ENCODE results near the gene RSL24D1. TPM values are rescaled to one million over a fixed set of nuclear protein-coding genes. Genes with fewer than 3 reads are reported as not detected.

Gene RSL24D1
- total RNA-seq, 1 donor from 2014 or later: 90.0 TPM

- Mint-ChIP-seq H3K36me3 (ENCODE audit: low read depth) (peaks cover 15% of the 10 kb centered on the region), H3K27ac (peak overlapping the region; percentile 42), H3K4me1 (peaks cover 52% of the 10 kb centered on the region), H3K4me3 (no peak overlapping the region), H3K9me3 (no peaks in the 10 kb centered on the region), H3K27me3 (no peaks in the 10 kb centered on the region)
- POLR2A ChIA-PET: no interaction called here
- intact Hi-C loops (cut with micrococcal nuclease): loop anchor here (5.0 to 10.0 kb wide), 3 partner anchors 32 to 60 kb away; no protein-coding TSS in a partner anchor
- CTCF ChIA-PET: no interaction called here
- TF ChIP-seq CTCF (IDR thresholded peaks at IDR 0.05): no peak
- ATAC-seq (ENCODE audit: low read depth) (no peak), DNase-seq (no peak)
Observed at GRCh38 chr15:55224892-55225291, 28.2 kb upstream of the RSL24D1 start.

- no peak for TF ChIP-seq CTCF (IDR thresholded peaks at IDR 0.05)
- intact Hi-C loops (cut with micrococcal nuclease): loop anchor here (1.0 to 10.0 kb wide), 5 partner anchors 35 to 68 kb away; no protein-coding TSS in a partner anchor
- Mint-ChIP-seq H3K36me3 (ENCODE audit: low read depth) (peaks cover 7% of the 10 kb centered on the region), H3K4me1 (peaks cover 66% of the 10 kb centered on the region), H3K4me3 (peak overlapping the region; percentile 72), H3K27me3 (no peaks in the 10 kb centered on the region), H3K9me3 (no peaks in the 10 kb centered on the region), H3K27ac (peak overlapping the region; percentile 83)
- no peak for DNase-seq
- CTCF ChIA-PET: interaction anchor here (1.8 to 2.0 kb wide), 4 partner anchors 68 to 216 kb away, joined by 5 to 8 read pairs (median 6); partner anchors contain the start of genes CCPG1 and PIERCE2
- peak; percentile 74 for ATAC-seq (ENCODE audit: low read depth)
- POLR2A ChIA-PET: interaction anchor here (0.8 to 3.0 kb wide), 3 partner anchors 26 to 55 kb away, joined by 3 to 22 read pairs (median 5); partner anchors contain the start of gene RSL24D1
Observed at GRCh38 chr15:55222588-55222987, 25.8 kb upstream of the RSL24D1 start.

GRCh38 chr15:55221090-55222011 lies 24.6 kb upstream of the RSL24D1 start:
- Mint-ChIP-seq H3K4me3 (peak overlapping the region; percentile 49), H3K27ac (peak overlapping the region; percentile 47), H3K4me1 (peaks cover 67% of the 10 kb centered on the region), H3K9me3 (no peaks in the 10 kb centered on the region), H3K27me3 (no peaks in the 10 kb centered on the region), H3K36me3 (ENCODE audit: low read depth) (peaks cover 5% of the 10 kb centered on the region)
- TF ChIP-seq CTCF (IDR thresholded peaks at IDR 0.05): no peak
- CTCF ChIA-PET: interaction anchor here (1.8 to 2.0 kb wide), 4 partner anchors 69 to 218 kb away, joined by 5 to 8 read pairs (median 6); partner anchors contain the start of genes CCPG1 and PIERCE2
- intact Hi-C loops (cut with micrococcal nuclease): loop anchor here (1.0 to 10.0 kb wide), 7 partner anchors 24 to 187 kb away; partner anchors contain the start of genes CCPG1 and PIERCE2
- no peak for DNase-seq
- POLR2A ChIA-PET: interaction anchor here (0.7 to 3.0 kb wide), 7 partner anchors 9 to 98 kb away, joined by 3 to 22 read pairs (median 5); partner anchors contain the start of genes PIGB, PIGBOS1 and RSL24D1
- peak; percentile 59 for ATAC-seq (ENCODE audit: low read depth)

GRCh38 chr15:55220606-55221005 lies 23.9 kb upstream of the RSL24D1 start:
- H3K4me1 Mint-ChIP-seq: peaks cover 65% of the 10 kb centered on the region
- DNase-seq (no peak), ATAC-seq (ENCODE audit: low read depth) (no peak)
- no peak overlapping the region for H3K4me3 Mint-ChIP-seq
- H3K36me3 Mint-ChIP-seq (ENCODE audit: low read depth): peaks cover 3% of the 10 kb centered on the region
- peak overlapping the region; percentile 47 for H3K27ac Mint-ChIP-seq
- H3K9me3 Mint-ChIP-seq: no peaks in the 10 kb centered on the region
- intact Hi-C loops (cut with micrococcal nuclease): loop anchor here (1.0 to 10.0 kb wide), 5 partner anchors 23 to 188 kb away; partner anchors contain the start of genes CCPG1 and PIERCE2
- ChIA-PET CTCF (interaction anchor here (1.9 to 2.0 kb wide), 2 partner anchors 215 to 218 kb away, joined by 5 to 8 read pairs; no protein-coding TSS in a partner anchor), POLR2A (interaction anchor here (0.7 to 3.0 kb wide), 4 partner anchors 9 to 57 kb away, joined by 3 to 22 read pairs (median 7); partner anchors contain the start of gene RSL24D1)
- TF ChIP-seq CTCF (IDR thresholded peaks at IDR 0.05): no peak
- H3K27me3 Mint-ChIP-seq: no peaks in the 10 kb centered on the region

Data from activated B cell treated with CpG ODN at 0.5 μM for 24 hours (primary cell).